Endothelial cell of coronary artery (primary cell): Measurements from ENCODE around the gene CBFB. TPM values are rescaled to one million over a fixed set of nuclear protein-coding genes. Genes with fewer than 3 reads are reported as not detected.

ENCODE experiments used
- total RNA-seq: library from RNA; depleted of rRNA; stranded (reverse); fragments of >200 nt; gene quantifications from 2 replicates; pipeline ENCODE4 v1.2.3, GENCODE V29; 2014

Gene CBFB
- total RNA-seq, result 96.9 and 97.7 TPM in 2 replicates

GRCh38 chr16:67028696-67029253 is at the start of gene CBFB:
Gene CBFB (plus strand): TSS chr16:67029149. CDS start chr16:67029408, 259 bp downstream.

GRCh38 chr16:66988197-66988788 is 40.7 kb upstream of the CBFB start, which contains the start of gene CES4A:
Gene CES4A (plus strand): TSS chr16:66988589. CDS start chr16:66988773, 184 bp downstream.

GRCh38 chr16:67109407-67110135 is 80.6 kb downstream of the CBFB start, which contains the start of gene PHAF1:
Gene PHAF1 (plus strand): TSS chr16:67109941. CDS start chr16:67110176, 235 bp downstream.

Other genes starting within 250 kb of the CBFB start
- under 0.01 TPM in 1 of 2 replicates, not detected in the other for gene TERB1, start 227.6 kb upstream of the CBFB start, total RNA-seq
- gene NAE1, start 198.2 kb upstream of the CBFB start, total RNA-seq, result 70.5 and 88.9 TPM in 2 replicates
- gene CA7, start 184.7 kb upstream of the CBFB start, total RNA-seq, result not detected in 2 replicates
- gene PDP2, start 148.6 kb upstream of the CBFB start, total RNA-seq, result 4.9 and 8.5 TPM in 2 replicates
- gene CDH16, start 110.3 kb upstream of the CBFB start, total RNA-seq, result not detected in 2 replicates
- 0.45 and 1.0 TPM in 2 replicates for gene RRAD, start 103.6 kb upstream of the CBFB start, total RNA-seq
- gene CIAO2B, start 94.7 kb upstream of the CBFB start, total RNA-seq, result 171 and 191 TPM in 2 replicates
- 14.7 and 14.9 TPM in 2 replicates for gene CES2, start 93.6 kb upstream of the CBFB start, total RNA-seq
- gene CES3, start 67.9 kb upstream of the CBFB start, total RNA-seq, result 0.09 and 0.19 TPM in 2 replicates
- gene CES4A, start 40.6 kb upstream of the CBFB start, total RNA-seq, result 0.54 and 0.56 TPM in 2 replicates
- 10.3 and 12.0 TPM in 2 replicates for gene PHAF1, start 80.8 kb downstream of the CBFB start, total RNA-seq
- gene B3GNT9, start 121.8 kb downstream of the CBFB start, total RNA-seq, result 3.7 and 7.8 TPM in 2 replicates
- gene TRADD, start 130.8 kb downstream of the CBFB start, total RNA-seq, result 13.9 and 17.1 TPM in 2 replicates
- 4.7 and 6.4 TPM in 2 replicates for gene FBXL8, start 130.8 kb downstream of the CBFB start, total RNA-seq
- 0.45 and 3.2 TPM in 2 replicates for gene HSF4, start 135.6 kb downstream of the CBFB start, total RNA-seq
- gene NOL3, start 141.4 kb downstream of the CBFB start, total RNA-seq, result 7.7 and 13.8 TPM in 2 replicates
- 18.4 and 18.9 TPM in 2 replicates for gene MATCAP1, start 154.8 kb downstream of the CBFB start, total RNA-seq
- 2.4 and 9.1 TPM in 2 replicates for gene EXOC3L1, start 161.0 kb downstream of the CBFB start, total RNA-seq
- gene E2F4, start 163.0 kb downstream of the CBFB start, total RNA-seq, result 51.1 and 61.8 TPM in 2 replicates
- 0.72 and 1.2 TPM in 2 replicates for gene ELMO3, start 170.0 kb downstream of the CBFB start, total RNA-seq
- 18.4 and 29.7 TPM in 2 replicates for gene TMEM208, start 198.0 kb downstream of the CBFB start, total RNA-seq
- gene FHOD1, start 218.3 kb downstream of the CBFB start, total RNA-seq, result 26.5 and 29.4 TPM in 2 replicates
- 0.81 and 0.85 TPM in 2 replicates for gene SLC9A5, start 219.8 kb downstream of the CBFB start, total RNA-seq